Measurements from ENCODE around the gene MLLT1.

DNA sequence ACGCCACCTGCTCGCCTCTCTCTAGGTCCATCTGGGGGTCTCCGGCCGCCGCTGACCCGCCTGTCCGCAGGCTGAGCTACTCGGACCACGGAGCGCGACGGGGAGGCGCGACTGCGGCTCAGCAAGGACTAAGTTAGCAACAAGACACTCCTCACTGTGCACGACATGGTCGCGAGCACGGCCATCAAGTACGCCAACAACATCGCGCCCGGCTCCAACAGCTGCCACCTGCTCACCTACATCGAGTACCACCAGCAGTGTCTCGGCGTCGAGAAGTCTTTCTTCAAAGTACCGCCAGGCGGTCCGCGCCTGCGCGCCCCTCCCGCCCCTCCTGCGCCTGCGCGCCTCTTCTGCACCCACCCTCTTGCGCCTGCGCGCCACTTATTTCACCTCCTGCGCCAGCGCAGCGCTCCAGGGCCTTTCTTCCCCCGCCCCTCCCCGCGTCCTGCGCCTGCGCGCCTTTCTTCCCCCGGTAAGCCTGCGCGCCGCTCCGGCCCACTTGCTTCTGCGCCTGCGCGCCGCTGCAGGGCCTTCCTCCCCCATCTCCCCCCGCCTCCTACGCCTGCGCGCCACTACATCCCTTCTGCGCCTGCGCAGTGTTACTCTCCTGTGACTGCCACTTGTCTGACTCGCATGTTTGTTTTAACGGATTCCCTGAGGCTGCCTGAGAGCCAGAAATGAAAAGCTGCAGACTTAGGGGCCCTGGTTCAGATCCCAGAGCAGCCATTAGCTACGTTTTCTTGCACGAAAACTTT is 80.4 kb downstream of the MLLT1 start:
- TF ChIP-seq POLR2A (IDR thresholded peaks at IDR 0.05; ENCODE audit: extremely low read depth, insufficient read length) = peak; percentile 58
- TF ChIP-seq, protein P1, sequence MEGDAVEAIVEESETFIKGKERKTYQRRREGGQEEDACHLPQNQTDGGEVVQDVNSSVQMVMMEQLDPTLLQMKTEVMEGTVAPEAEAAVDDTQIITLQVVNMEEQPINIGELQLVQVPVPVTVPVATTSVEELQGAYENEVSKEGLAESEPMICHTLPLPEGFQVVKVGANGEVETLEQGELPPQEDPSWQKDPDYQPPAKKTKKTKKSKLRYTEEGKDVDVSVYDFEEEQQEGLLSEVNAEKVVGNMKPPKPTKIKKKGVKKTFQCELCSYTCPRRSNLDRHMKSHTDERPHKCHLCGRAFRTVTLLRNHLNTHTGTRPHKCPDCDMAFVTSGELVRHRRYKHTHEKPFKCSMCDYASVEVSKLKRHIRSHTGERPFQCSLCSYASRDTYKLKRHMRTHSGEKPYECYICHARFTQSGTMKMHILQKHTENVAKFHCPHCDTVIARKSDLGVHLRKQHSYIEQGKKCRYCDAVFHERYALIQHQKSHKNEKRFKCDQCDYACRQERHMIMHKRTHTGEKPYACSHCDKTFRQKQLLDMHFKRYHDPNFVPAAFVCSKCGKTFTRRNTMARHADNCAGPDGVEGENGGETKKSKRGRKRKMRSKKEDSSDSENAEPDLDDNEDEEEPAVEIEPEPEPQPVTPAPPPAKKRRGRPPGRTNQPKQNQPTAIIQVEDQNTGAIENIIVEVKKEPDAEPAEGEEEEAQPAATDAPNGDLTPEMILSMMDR (IDR thresholded peaks at IDR 0.05; ENCODE audit: low read depth, low read length) = no peak
- TF ChIP-seq, protein P2, sequence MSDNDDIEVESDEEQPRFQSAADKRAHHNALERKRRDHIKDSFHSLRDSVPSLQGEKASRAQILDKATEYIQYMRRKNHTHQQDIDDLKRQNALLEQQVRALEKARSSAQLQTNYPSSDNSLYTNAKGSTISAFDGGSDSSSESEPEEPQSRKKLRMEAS (IDR thresholded peaks at IDR 0.05; ENCODE audit: low read depth, low read length) = peak; percentile 43
- TF ChIP-seq MYC (IDR thresholded peaks at IDR 0.05; ENCODE audit: low read depth, low read length) = no peak; the same call in 1 of the 2 replicates
